A549 treated with dexamethasone at 1 μM for 4 hours (cell line): ENCODE measurements around the gene IKZF4. TPM values are rescaled to one million over a fixed set of nuclear protein-coding genes. Genes with fewer than 3 reads are reported as not detected.

Source experiments
- total RNA-seq: library from RNA; stranded (reverse); fragments of 200-300 nt; extraction: Qiagen RNA extraction; gene quantifications from 5 replicates; pipeline ENCODE4 v1.2.3, GENCODE V29; 2022

IKZF4 gene
- 2.3 to 2.9 TPM (median 2.8 TPM) in 5 replicates for total RNA-seq

DNA sequence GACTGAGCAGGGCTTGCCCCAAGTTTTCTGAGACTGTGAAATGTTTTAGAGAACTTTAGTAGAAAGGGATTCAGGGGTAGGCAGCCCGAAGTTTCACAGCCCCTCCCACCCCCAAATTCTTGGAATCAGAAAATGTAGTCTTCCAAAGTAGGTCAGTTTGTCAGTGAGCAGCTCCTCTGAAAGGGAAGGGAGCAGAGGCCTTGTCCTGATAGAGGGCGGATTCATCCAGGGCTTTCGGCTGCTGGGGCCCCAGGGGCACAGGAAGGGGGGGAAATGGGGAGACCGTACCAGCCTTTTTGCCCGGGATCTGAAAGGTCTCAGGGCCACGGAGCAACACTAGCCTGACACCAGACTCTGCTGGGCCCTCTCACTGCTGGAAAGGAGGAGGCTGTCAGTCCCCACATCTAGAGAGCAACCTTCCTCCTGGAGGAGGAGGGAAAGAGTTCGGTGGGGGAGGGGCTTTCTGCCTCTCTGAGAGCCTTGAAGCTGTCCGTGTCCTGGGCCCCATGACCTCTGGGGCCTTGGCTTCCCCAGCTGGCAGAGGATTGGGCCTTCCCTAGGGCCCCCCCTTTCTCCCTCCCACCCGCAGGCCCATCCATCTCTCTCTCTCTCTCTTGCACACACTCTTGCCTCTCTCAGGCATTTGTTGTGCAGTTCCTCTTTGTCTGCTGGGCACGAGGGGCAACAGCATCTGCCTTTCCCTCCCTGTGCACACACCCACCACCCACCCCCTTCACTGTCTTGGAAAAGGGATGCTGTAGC is at the start of gene IKZF4:
Gene IKZF4 (plus strand): TSS at position 621 of the 762 bp plus-strand sequence. CDS start 451 bp downstream, outside the sequence.

GRCh38 chr12:55973599-55974307 is 47.1 kb upstream of the IKZF4 start, which contains the start of gene RAB5B:
Gene RAB5B (plus strand): TSS chr12:55974078. CDS start chr12:55986961, 12,883 bp downstream.

GRCh38 chr12:55996715-55997534 is 23.9 kb upstream of the IKZF4 start, which contains the start of gene SUOX:
Gene SUOX (plus strand): TSS chr12:55997276. CDS start chr12:56002222, 4,946 bp downstream.

GRCh38 chr12:56041552-56042429 is 20.9 kb downstream of the IKZF4 start, which contains the start of gene RPS26:
Gene RPS26 (plus strand): TSS chr12:56041918. CDS start chr12:56042167, 249 bp downstream.

GRCh38 chr12:56079723-56080555 is 59.1 kb downstream of the IKZF4 start, which contains the start of gene ERBB3:
Gene ERBB3 (plus strand): TSS chr12:56080165. CDS start chr12:56080301, 136 bp downstream.

Other genes with a start within 250 kb of the IKZF4 start
- 84.0 to 146 TPM (median 85.8 TPM) in 5 replicates for gene SARNP, start 203.3 kb upstream of the IKZF4 start, total RNA-seq
- 79.6 to 103 TPM (median 94.6 TPM) in 5 replicates for gene ORMDL2, start 203.0 kb upstream of the IKZF4 start, total RNA-seq
- gene DNAJC14, start 191.5 kb upstream of the IKZF4 start, total RNA-seq: 20.7 to 28.0 TPM (median 25.9 TPM) in 5 replicates
- gene MMP19, start 178.1 kb upstream of the IKZF4 start, total RNA-seq: 0.29 to 0.45 TPM (median 0.32 TPM) in 5 replicates
- gene PYM1, start 93.1 kb upstream of the IKZF4 start, total RNA-seq: 38.8 to 45.9 TPM (median 41.1 TPM) in 5 replicates
- gene DGKA, start 89.9 kb upstream of the IKZF4 start, total RNA-seq: 16.0 to 20.2 TPM (median 19.4 TPM) in 5 replicates
- gene PMEL, start 55.0 kb upstream of the IKZF4 start, total RNA-seq: 0.53 to 1.1 TPM (median 0.67 TPM) in 5 replicates
- gene CDK2, start 54.2 kb upstream of the IKZF4 start, total RNA-seq: 47.2 to 60.1 TPM (median 52.4 TPM) in 5 replicates
- 28.1 to 38.0 TPM (median 35.9 TPM) in 5 replicates for gene RAB5B, start 47.0 kb upstream of the IKZF4 start, total RNA-seq
- 7.2 to 9.5 TPM (median 8.0 TPM) in 5 replicates for gene SUOX, start 23.8 kb upstream of the IKZF4 start, total RNA-seq
- gene RPS26, start 20.9 kb downstream of the IKZF4 start, total RNA-seq: 569 to 686 TPM (median 600 TPM) in 5 replicates
- 1.1 to 1.7 TPM (median 1.3 TPM) in 5 replicates for gene ERBB3, start 59.1 kb downstream of the IKZF4 start, total RNA-seq
- 310 to 332 TPM (median 329 TPM) in 5 replicates for gene PA2G4, start 83.5 kb downstream of the IKZF4 start, total RNA-seq
- 5,372 to 6,304 TPM (median 5,793 TPM) in 5 replicates for gene RPL41, start 95.6 kb downstream of the IKZF4 start, total RNA-seq
- gene ZC3H10, start 97.2 kb downstream of the IKZF4 start, total RNA-seq: 2.5 to 3.5 TPM (median 3.1 TPM) in 5 replicates
- gene ESYT1, start 107.2 kb downstream of the IKZF4 start, total RNA-seq: 56.5 to 75.8 TPM (median 72.7 TPM) in 5 replicates
- gene MYL6B, start 131.5 kb downstream of the IKZF4 start, total RNA-seq: 68.1 to 83.2 TPM (median 73.8 TPM) in 5 replicates
- 2,040 to 3,443 TPM (median 2,154 TPM) in 5 replicates for gene MYL6, start 137.3 kb downstream of the IKZF4 start, total RNA-seq
- gene SMARCC2, start 168.4 kb downstream of the IKZF4 start, total RNA-seq: 22.5 to 42.3 TPM (median 39.4 TPM) in 5 replicates
- 21.6 to 27.4 TPM (median 26.5 TPM) in 5 replicates for gene RNF41, start 200.9 kb downstream of the IKZF4 start, total RNA-seq
- 54.2 to 64.3 TPM (median 59.9 TPM) in 5 replicates for gene NABP2, start 203.3 kb downstream of the IKZF4 start, total RNA-seq
- 0.09 TPM in 1 of 5 replicates, not detected in the others for gene SLC39A5, start 209.0 kb downstream of the IKZF4 start, total RNA-seq
- gene ANKRD52, start 237.3 kb downstream of the IKZF4 start, total RNA-seq: 29.4 to 50.6 TPM (median 47.0 TPM) in 5 replicates
- 12.6 to 15.7 TPM (median 15.3 TPM) in 5 replicates for gene COQ10A, start 245.9 kb downstream of the IKZF4 start, total RNA-seq